ENCODE data around the gene FARP1.

The FARP1 gene

GRCh38 chr13:98451676-98452470 lies 309.0 kb downstream of the FARP1 start:
- no peak for DNase-seq

GRCh38 chr13:98452851-98453843 lies 310.3 kb downstream of the FARP1 start:
- no peak for DNase-seq

GRCh38 chr13:98454389-98454881 lies 311.5 kb downstream of the FARP1 start:
- DNase-seq = no peak

GRCh38 chr13:98456413-98456845 lies 313.5 kb downstream of the FARP1 start:
- no peak for DNase-seq

GRCh38 chr13:98457053-98457452 lies 314.2 kb downstream of the FARP1 start:
- no peak for DNase-seq

- DNase-seq = no peak
These were observed 315.5 kb downstream of the FARP1 start for GRCh38 chr13:98458431-98458830.

- DNase-seq = no peak
These were observed 316.3 kb downstream of the FARP1 start for GRCh38 chr13:98459171-98459681.

- DNase-seq = no peak
These were observed 317.0 kb downstream of the FARP1 start for GRCh38 chr13:98459721-98460370.

- no peak for DNase-seq
These were observed 317.6 kb downstream of the FARP1 start for GRCh38 chr13:98460516-98460915.

- DNase-seq = no peak
These were observed 318.8 kb downstream of the FARP1 start for GRCh38 chr13:98461486-98462240.

GRCh38 chr13:98462241-98462882 lies 319.5 kb downstream of the FARP1 start:
- no peak for DNase-seq

- DNase-seq = no peak
These were observed 320.1 kb downstream of the FARP1 start for GRCh38 chr13:98462946-98463345.

GRCh38 chr13:98466634-98467236 lies 323.8 kb downstream of the FARP1 start:
- DNase-seq = peak; percentile 56

- no peak for DNase-seq
These were observed 324.5 kb downstream of the FARP1 start for GRCh38 chr13:98467263-98467985.

- no peak for DNase-seq
These were observed 325.5 kb downstream of the FARP1 start for GRCh38 chr13:98468361-98468760.

- DNase-seq = no peak
These were observed 326.0 kb downstream of the FARP1 start for GRCh38 chr13:98468929-98469328.

GRCh38 chr13:98470920-98471319 lies 328.0 kb downstream of the FARP1 start:
- DNase-seq = no peak

GRCh38 chr13:98471934-98472333 lies 329.0 kb downstream of the FARP1 start:
- no peak for DNase-seq

GRCh38 chr13:98473135-98473787 lies 330.4 kb downstream of the FARP1 start:
- no peak for DNase-seq

GRCh38 chr13:98473788-98474144 lies 330.9 kb downstream of the FARP1 start:
- no peak for DNase-seq

Measured in activated naive CD4-positive, alpha-beta T cell treated with anti-CD3 and anti-CD28 coated beads, Interleukin-2, amount 50 U/mL, for 16 hours (primary cell).